Vagina (tissue), 2 donors: ENCODE measurements around the gene DOK3. TPM values are rescaled to one million over a fixed set of nuclear protein-coding genes. Genes with fewer than 3 reads are reported as not detected.
A peak's percentile ranks its signal among the peaks of the same experiment; 100 is the strongest.

Experiments
- DNase-seq, 2 donors: peaks; one replicate each; pipeline ENCODE4 v3.0.0-alpha.2; 2017; ENCODE audit errors: extremely low spot score in 2 of 2
- H3K27ac ChIP-seq: fragments of 200-600 bp; sonication (generic); one replicate; pipeline ENCODE4 v1.5.1; 2019
- H3K27me3 ChIP-seq: fragments of 200-600 bp; sonication (generic); one replicate; pipeline ENCODE4 v1.5.1; 2019
- H3K36me3 ChIP-seq, 2 donors: fragments of 200-600 bp; sonication (generic); one replicate each; pipeline ENCODE4 v1.5.1; 2017 to 2019
- H3K4me1 ChIP-seq: fragments of 200-600 bp; sonication (generic); one replicate; pipeline ENCODE4 v1.5.1; 2019
- H3K4me3 ChIP-seq, 2 donors: fragments of 200-600 bp; sonication (generic); 1 replicate in 1 of 2; 2 replicates in 1 of 2; pipeline ENCODE4 v1.5.1; 2016 to 2019
- H3K9me3 ChIP-seq: fragments of 200-600 bp; sonication (generic); one replicate; pipeline ENCODE4 v1.5.1; 2019
- POLR2A ChIP-seq, 2 donors: fragments of 450-650 bp; IDR thresholded peaks; one replicate each; pipeline ENCODE4 v1.6.1; 2017; ENCODE audit warnings: antibody characterized with exemption in 2 of 2, mild to moderate bottlenecking in 2 of 2, moderate library complexity in 2 of 2
- POLR2AphosphoS5 ChIP-seq, 2 donors: sonication (generic); formaldehyde crosslinking; IDR thresholded peaks; one replicate each; pipeline ENCODE4 v1.9.0; 2017; ENCODE audit warnings: antibody characterized with exemption in 2 of 2, mild to moderate bottlenecking in 2 of 2, low read depth in 1 of 2; ENCODE audit not compliant: insufficient read depth in 1 of 2
- intact Hi-C: fragments of 100-400 bp; cut with DNase I; formaldehyde crosslinking; loops from one replicate; pipeline ENCODE4 v1.15.1; 2023
- total RNA-seq: library from RNA; depleted of rRNA; stranded (reverse); fragments of >200 nt; gene quantifications from one replicate; pipeline ENCODE4 v1.2.3, GENCODE V29; 2016
- TF ChIP-seq, protein P1 (sequence below), 3 experiments: fragments of 450-650 bp in 2 of 3; fragments of 200-600 bp in 1 of 3; sonication (generic) in 1 of 3; IDR thresholded peaks; one replicate each; pipeline ENCODE4 v1.5.1; 2017 to 2019; ENCODE audit warnings: antibody characterized with exemption in 3 of 3, mild to moderate bottlenecking in 2 of 3, moderate library complexity in 2 of 3

DOK3 gene
- total RNA-seq, 1 donor from 2014 or later, result 12.0 TPM

DNA sequence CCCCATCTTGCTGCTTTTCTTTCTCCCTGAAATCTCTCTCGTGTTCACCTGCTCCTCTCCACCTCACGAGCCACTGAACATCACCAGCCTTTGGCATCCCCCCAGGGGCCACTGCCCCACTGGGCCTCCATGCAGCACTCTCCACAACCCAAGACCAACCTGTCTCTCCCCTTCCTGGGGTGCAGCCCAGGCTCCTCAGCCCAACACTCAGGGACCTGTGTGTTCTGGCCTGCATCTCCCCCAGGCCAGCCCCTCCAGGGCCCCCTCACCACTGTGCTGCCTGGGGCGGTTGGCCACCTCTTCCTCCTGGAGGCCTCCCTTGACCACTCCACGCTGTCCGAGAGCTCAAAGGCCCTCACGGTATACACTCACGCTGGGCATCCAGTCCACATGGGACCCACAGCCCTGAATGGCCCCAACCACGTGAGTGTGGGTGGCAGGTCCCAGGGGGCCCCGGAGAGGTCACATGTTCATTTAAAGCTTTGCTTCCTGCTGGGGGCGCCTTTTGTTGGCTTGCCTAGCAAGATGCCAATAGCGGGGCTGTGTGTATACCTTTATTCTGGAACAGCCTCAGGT, 453 bp upstream of the DOK3 start:
- Histone ChIP-seq H3K27me3 (no peaks in the 10 kb centered on the region), H3K36me3 (peaks cover 0 to 44% of the 10 kb centered on the region in 2 donors), H3K9me3 (no peaks in the 10 kb centered on the region), H3K27ac (no peak overlapping the region), H3K4me1 (peaks cover 5% of the 10 kb centered on the region), H3K4me3 (peak overlapping the region in 1 of 2 donors; percentile 19)
- no peak for TF ChIP-seq POLR2A (IDR thresholded peaks at IDR 0.05)
- no peak for TF ChIP-seq POLR2AphosphoS5 (IDR thresholded peaks at IDR 0.05; ENCODE audit: insufficient read depth in 1 of 2, low read depth in 1 of 2)
- TF ChIP-seq, protein P1, sequence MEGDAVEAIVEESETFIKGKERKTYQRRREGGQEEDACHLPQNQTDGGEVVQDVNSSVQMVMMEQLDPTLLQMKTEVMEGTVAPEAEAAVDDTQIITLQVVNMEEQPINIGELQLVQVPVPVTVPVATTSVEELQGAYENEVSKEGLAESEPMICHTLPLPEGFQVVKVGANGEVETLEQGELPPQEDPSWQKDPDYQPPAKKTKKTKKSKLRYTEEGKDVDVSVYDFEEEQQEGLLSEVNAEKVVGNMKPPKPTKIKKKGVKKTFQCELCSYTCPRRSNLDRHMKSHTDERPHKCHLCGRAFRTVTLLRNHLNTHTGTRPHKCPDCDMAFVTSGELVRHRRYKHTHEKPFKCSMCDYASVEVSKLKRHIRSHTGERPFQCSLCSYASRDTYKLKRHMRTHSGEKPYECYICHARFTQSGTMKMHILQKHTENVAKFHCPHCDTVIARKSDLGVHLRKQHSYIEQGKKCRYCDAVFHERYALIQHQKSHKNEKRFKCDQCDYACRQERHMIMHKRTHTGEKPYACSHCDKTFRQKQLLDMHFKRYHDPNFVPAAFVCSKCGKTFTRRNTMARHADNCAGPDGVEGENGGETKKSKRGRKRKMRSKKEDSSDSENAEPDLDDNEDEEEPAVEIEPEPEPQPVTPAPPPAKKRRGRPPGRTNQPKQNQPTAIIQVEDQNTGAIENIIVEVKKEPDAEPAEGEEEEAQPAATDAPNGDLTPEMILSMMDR (IDR thresholded peaks at IDR 0.05), result no peak
- DNase-seq, result no peak
- intact Hi-C loops, result no loop called here

DNA sequence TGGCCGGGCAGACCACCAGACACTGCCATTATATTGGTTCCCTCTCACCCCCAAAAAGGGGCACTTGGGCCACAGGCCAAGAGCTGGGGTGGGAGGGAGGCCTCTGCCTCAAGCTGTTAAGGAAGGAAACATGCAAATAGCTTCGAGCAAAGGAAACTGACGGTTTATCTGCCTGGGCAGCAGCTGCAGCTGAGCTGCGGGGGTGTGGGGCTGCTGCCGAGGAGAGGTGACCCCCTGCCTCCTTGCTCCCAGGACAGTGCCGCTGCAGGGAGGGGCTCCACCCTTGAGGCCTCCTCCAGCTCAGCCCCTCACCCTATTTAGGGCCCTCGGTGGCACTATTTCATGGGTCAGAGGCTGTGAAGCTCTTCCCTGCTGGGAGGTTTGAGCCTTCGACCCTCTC, 789 bp downstream of the DOK3 start:
- Histone ChIP-seq H3K9me3 (no peaks in the 10 kb centered on the region), H3K4me1 (peaks cover 5% of the 10 kb centered on the region), H3K4me3 (peak overlapping the region in 1 of 2 donors; percentile 19), H3K27ac (no peak overlapping the region), H3K27me3 (no peaks in the 10 kb centered on the region), H3K36me3 (peaks cover 0 to 32% of the 10 kb centered on the region in 2 donors)
- intact Hi-C loops, result no loop called here
- no peak for TF ChIP-seq POLR2A (IDR thresholded peaks at IDR 0.05)
- TF ChIP-seq, protein P1 (IDR thresholded peaks at IDR 0.05), result no peak
- no peak for TF ChIP-seq POLR2AphosphoS5 (IDR thresholded peaks at IDR 0.05; ENCODE audit: insufficient read depth in 1 of 2, low read depth in 1 of 2)
- no peak for DNase-seq

DNA sequence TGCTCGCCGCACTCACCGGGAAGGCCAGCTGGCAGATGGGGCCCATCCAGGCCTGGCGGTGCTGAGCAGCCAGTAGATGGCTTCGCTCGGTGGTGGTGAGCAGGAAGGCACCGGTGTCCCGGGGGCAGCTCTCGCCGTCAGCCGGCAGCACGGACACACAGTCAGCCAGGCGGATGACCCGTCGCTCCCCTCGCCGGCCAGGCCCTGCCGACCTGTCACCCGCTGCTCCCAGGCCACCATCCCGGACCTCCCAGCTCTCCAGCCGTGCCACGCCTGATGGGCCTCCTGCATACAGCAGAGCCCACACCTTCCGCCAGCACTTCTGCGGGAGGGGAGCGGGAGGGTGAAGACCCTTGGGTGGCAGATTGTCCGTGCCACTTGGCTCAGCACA, 1.4 kb downstream of the DOK3 start:
- H3K27ac ChIP-seq, result no peak overlapping the region
- H3K36me3 ChIP-seq, result peaks cover 0 to 25% of the 10 kb centered on the region in 2 donors
- peak overlapping the region in 1 of 2 donors; percentile 19 for H3K4me3 ChIP-seq
- H3K4me1 ChIP-seq, result peaks cover 5% of the 10 kb centered on the region
- intact Hi-C loops, result no loop called here
- no peak for TF ChIP-seq POLR2AphosphoS5 (IDR thresholded peaks at IDR 0.05; ENCODE audit: insufficient read depth in 1 of 2, low read depth in 1 of 2)
- TF ChIP-seq POLR2A (IDR thresholded peaks at IDR 0.05), result no peak
- TF ChIP-seq, protein P1 (IDR thresholded peaks at IDR 0.05), result no peak
- H3K9me3 ChIP-seq, result no peaks in the 10 kb centered on the region
- no peak for DNase-seq
- no peaks in the 10 kb centered on the region for H3K27me3 ChIP-seq

DNA sequence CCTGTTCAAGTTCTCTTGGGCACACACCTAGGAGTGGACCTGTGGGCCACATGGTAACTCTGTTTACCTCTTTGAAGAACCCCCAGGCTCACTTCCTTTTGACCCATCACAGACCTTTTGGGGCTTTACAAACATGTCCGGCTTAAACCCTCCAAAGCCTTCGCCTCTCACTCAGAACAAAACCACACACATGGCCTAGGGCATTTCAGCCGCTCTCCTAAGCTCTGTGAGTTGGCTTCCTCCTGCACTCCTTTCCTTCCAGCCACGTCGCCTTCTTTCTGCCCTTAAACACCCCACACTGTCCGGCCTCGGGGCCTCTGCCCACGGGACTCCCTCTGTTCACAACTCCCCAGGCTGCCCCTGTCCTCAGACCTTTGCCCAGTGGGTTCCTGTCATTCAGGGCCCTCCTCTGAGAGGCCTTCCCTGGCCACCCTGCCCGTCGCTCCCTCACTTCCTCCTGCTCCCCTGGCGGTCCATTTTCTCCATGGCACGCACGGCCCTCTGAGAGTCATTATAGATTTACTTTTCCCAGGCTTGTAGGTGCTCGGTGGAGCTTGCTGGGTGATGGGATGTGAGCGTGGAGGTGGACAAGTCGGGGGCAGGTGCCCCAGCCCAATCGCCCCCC, 1.9 kb downstream of the DOK3 start:
- intact Hi-C loops, result no loop called here
- Histone ChIP-seq H3K4me3 (no peak overlapping the region), H3K36me3 (peaks cover 0 to 20% of the 10 kb centered on the region in 2 donors), H3K9me3 (no peaks in the 10 kb centered on the region), H3K27me3 (no peaks in the 10 kb centered on the region), H3K4me1 (peaks cover 5% of the 10 kb centered on the region), H3K27ac (no peak overlapping the region)
- TF ChIP-seq, protein P1 (IDR thresholded peaks at IDR 0.05), result no peak
- TF ChIP-seq POLR2AphosphoS5 (IDR thresholded peaks at IDR 0.05; ENCODE audit: insufficient read depth in 1 of 2, low read depth in 1 of 2) (no peak), POLR2A (IDR thresholded peaks at IDR 0.05) (no peak)
- DNase-seq, result no peak

DNA sequence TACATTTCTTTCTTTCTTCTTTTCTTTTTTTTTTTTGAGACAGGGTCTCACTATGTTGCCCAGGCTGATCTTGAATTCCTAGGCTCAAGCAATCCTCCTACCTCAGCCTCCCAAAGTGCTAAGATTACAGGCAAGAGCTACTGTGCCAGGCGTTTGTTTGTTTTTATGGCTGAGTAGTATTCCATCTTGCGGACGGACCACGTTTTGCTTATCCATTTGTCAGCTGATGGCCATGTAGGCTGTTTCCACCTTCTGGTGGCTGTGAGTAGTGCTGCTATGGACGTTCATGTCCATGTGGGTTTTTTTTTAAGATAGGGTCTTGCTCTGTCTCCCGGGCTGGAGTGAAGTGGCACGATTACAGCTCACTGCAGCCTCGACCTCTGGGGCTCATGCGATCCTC, 2.5 kb downstream of the DOK3 start:
- Histone ChIP-seq H3K27me3 (no peaks in the 10 kb centered on the region), H3K9me3 (no peaks in the 10 kb centered on the region), H3K4me3 (no peak overlapping the region), H3K4me1 (peaks cover 5% of the 10 kb centered on the region), H3K36me3 (peaks cover 0 to 15% of the 10 kb centered on the region in 2 donors), H3K27ac (no peak overlapping the region)
- intact Hi-C loops, result no loop called here
- DNase-seq, result no peak
- TF ChIP-seq POLR2AphosphoS5 (IDR thresholded peaks at IDR 0.05; ENCODE audit: insufficient read depth in 1 of 2, low read depth in 1 of 2), result no peak
- TF ChIP-seq, protein P1 (IDR thresholded peaks at IDR 0.05), result no peak
